Neural cell (in vitro differentiated cells): ENCODE measurements around the gene ACOT7. TPM values are rescaled to one million over a fixed set of nuclear protein-coding genes. Genes with fewer than 3 reads are reported as not detected.

Experiments used
- H2AFZ ChIP-seq: fragments of 200-600, 300-800 bp; sonication (generic), shearing (Covaris generic); 2 replicates; pipeline ENCODE4 v1.6.0; 2014; ENCODE audit warnings: low read depth, mild to moderate bottlenecking, antibody characterized with exemption, low read length, moderate library complexity
- H3F3A ChIP-seq: fragments of 200-600 bp; shearing (Covaris generic); 2 replicates; pipeline ENCODE4 v1.6.1; 2016; ENCODE audit warnings: mild to moderate bottlenecking, moderate library complexity, mixed read lengths, antibody characterized with exemption, low read length; ENCODE audit not compliant: insufficient read depth, poor library complexity, severe bottlenecking
- H3K27ac ChIP-seq: fragments of 200-600, 300-800 bp; sonication (generic), shearing (Covaris generic); 2 replicates; pipeline ENCODE4 v1.5.1; 2014; ENCODE audit warnings: mild to moderate bottlenecking, low read length, moderate library complexity
- H3K27me3 ChIP-seq: fragments of 300-800, 200-600 bp; sonication (generic), shearing (Covaris generic); 2 replicates; pipeline ENCODE4 v1.6.0; 2014; ENCODE audit warnings: mild to moderate bottlenecking, low read depth, low read length, moderate library complexity; ENCODE audit not compliant: insufficient read depth
- H3K36me3 ChIP-seq: fragments of 300-800, 200-600 bp; sonication (generic), shearing (Covaris generic); 2 replicates; pipeline ENCODE4 v1.5.1; 2014; ENCODE audit warnings: mild to moderate bottlenecking, antibody characterized with exemption, low read length, moderate library complexity; ENCODE audit not compliant: insufficient read depth
- H3K4me2 ChIP-seq: fragments of 300-800, 200-600 bp; sonication (generic), shearing (Covaris generic); 2 replicates; pipeline ENCODE4 v1.6.0; 2014; ENCODE audit warnings: mild to moderate bottlenecking, low read length
- H3K4me3 ChIP-seq: fragments of 300-800, 200-600 bp; sonication (generic), shearing (Covaris generic); 2 replicates; pipeline ENCODE4 v1.5.1; 2014; ENCODE audit warnings: mild to moderate bottlenecking, low read length, moderate library complexity
- H3K79me2 ChIP-seq: fragments of 200-600 bp; shearing (Covaris generic); replicated peaks from 2 replicates; pipeline ENCODE4 v1.6.0; 2014; ENCODE audit warnings: mild to moderate bottlenecking, low read length, moderate library complexity; ENCODE audit not compliant: insufficient read depth
- H3K9ac ChIP-seq: fragments of 300-800, 200-600 bp; sonication (generic), shearing (Covaris generic); 2 replicates; pipeline ENCODE4 v1.6.1; 2016; ENCODE audit warnings: mild to moderate bottlenecking, low read length, mixed read lengths
- H3K9me2 ChIP-seq: fragments of 200-600 bp; shearing (Covaris generic); 2 replicates; pipeline ENCODE4 v1.6.1; 2016; ENCODE audit warnings: mild to moderate bottlenecking, low read length, mixed read lengths; ENCODE audit not compliant: insufficient read depth
- H3K9me3 ChIP-seq: fragments of 200-600, 300-800 bp; sonication (generic), shearing (Covaris generic); 2 replicates; pipeline ENCODE4 v1.6.1; 2016; ENCODE audit warnings: mild to moderate bottlenecking, mixed run types, low read length, moderate library complexity, mixed read lengths
- H4K20me1 ChIP-seq: fragments of 200-600 bp; shearing (Covaris generic); 2 replicates; pipeline ENCODE4 v1.6.1; 2016; ENCODE audit warnings: mild to moderate bottlenecking, mixed run types; ENCODE audit not compliant: insufficient read depth
- CTCF ChIP-seq: fragments of 450-650 bp; IDR thresholded peaks from 2 replicates; pipeline ENCODE4 v1.5.1; 2014; ENCODE audit warnings: antibody characterized with exemption, mild to moderate bottlenecking, moderate library complexity; ENCODE audit not compliant: poor library complexity, severe bottlenecking
- EP300 ChIP-seq: fragments of 450-650 bp; conservative IDR thresholded peaks from 2 replicates; pipeline ENCODE4 v1.6.1; 2014; ENCODE audit warnings: antibody characterized with exemption, mild to moderate bottlenecking, moderate library complexity; ENCODE audit not compliant: poor library complexity, severe bottlenecking
- EZH2 ChIP-seq: fragments of 200-600, 300-800 bp; shearing (Covaris generic), sonication (generic); IDR thresholded peaks from 2 replicates; pipeline ENCODE4 v1.6.1; 2014; ENCODE audit warnings: antibody characterized with exemption, low read length, borderline replicate concordance, mild to moderate bottlenecking; ENCODE audit not compliant: insufficient read depth, poor library complexity, severe bottlenecking
- MXI1 ChIP-seq: fragments of 450-650 bp; conservative IDR thresholded peaks from 2 replicates; pipeline ENCODE4 v1.6.1; 2014; ENCODE audit warnings: antibody characterized with exemption, mild to moderate bottlenecking; ENCODE audit not compliant: poor library complexity, severe bottlenecking
- POLR2AphosphoS5 ChIP-seq: IDR thresholded peaks from 2 replicates; pipeline ENCODE4 v1.6.1; 2012
- RAD21 ChIP-seq: fragments of 450-650 bp; conservative IDR thresholded peaks from 2 replicates; pipeline ENCODE4 v1.6.1; 2014; ENCODE audit warnings: antibody characterized with exemption, mild to moderate bottlenecking, moderate library complexity
- SMC3 ChIP-seq: fragments of 450-650 bp; conservative IDR thresholded peaks from 2 replicates; pipeline ENCODE4 v1.6.1; 2014; ENCODE audit warnings: antibody characterized with exemption, mild to moderate bottlenecking, moderate library complexity; ENCODE audit not compliant: poor library complexity
- TAF1 ChIP-seq: IDR thresholded peaks from 2 replicates; pipeline ENCODE4 v1.6.1; 2012; ENCODE audit warnings: low read depth
- polyA plus RNA-seq: library from polyadenylated mRNA; depleted of rRNA; stranded (reverse); fragments of >200 nt; gene quantifications from 2 replicates; pipeline ENCODE4 v1.2.3, GENCODE V29; 2014
- TF ChIP-seq, protein P1 (sequence below): IDR thresholded peaks from 2 replicates; pipeline ENCODE4 v1.6.1; 2012; ENCODE audit warnings: borderline replicate concordance

ACOT7 gene
- polyA plus RNA-seq, 1 donor from 2014 or later, result 101 TPM

DNA sequence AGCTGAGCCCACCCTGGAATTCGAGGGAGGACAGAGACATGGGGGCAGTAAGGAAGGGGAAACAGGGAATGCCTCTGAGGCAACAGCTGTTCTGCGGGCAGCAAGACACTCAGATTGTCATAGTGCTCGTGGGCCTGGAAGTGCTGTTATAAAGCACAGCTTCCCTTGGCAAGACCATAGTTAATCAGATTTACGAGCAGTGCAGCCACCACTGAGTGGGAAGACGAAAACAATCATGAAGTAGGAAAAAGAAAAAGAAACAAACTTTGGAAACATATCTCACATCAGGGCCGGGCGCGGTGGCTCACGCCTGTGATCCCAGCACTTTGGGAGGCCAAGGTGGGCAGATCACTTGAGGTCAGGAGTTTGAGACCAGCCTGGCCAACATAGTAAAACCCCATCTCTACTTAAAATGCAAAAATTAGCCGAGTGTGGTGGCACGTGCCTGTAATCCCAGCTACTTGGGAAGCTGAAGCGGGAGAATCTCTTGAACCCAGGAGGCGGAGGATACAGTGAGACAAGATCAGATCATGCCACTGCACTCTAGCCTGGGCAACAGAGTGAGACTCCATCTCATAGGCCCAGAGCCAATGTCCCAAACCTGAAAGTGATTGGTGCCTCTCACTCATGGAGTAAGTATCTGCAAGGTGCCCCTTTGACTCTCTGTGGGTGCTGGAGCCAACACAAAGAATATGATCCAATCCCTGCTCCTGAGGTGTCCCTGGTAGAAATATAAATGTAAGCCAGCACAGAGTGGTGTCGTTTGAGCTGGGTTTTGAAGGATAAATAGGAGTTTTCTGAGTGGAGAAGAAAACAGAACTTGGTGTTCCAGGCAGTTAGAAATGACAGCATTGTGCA, 77.1 kb downstream of the ACOT7 start:
- no peaks in the 10 kb centered on the region for H3K9me2 ChIP-seq
- H3K36me3 ChIP-seq, result peaks cover 6% of the 10 kb centered on the region
- no peaks in the 10 kb centered on the region for H3K79me2 ChIP-seq
- no peaks in the 10 kb centered on the region for H3K9me3 ChIP-seq
- H3K4me2 ChIP-seq, result no peak overlapping the region
- no peak overlapping the region for H2AFZ ChIP-seq
- H3F3A ChIP-seq, result no peaks in the 10 kb centered on the region
- H4K20me1 ChIP-seq, result no peaks in the 10 kb centered on the region
- no peak overlapping the region for H3K9ac ChIP-seq
- no peak overlapping the region for H3K27ac ChIP-seq
- TF ChIP-seq MXI1 (no peak), TAF1 (no peak), RAD21 (no peak), SMC3 (no peak), EP300 (no peak), EZH2 (no peak), POLR2AphosphoS5 (no peak), CTCF (no peak)
- TF ChIP-seq, protein P1, sequence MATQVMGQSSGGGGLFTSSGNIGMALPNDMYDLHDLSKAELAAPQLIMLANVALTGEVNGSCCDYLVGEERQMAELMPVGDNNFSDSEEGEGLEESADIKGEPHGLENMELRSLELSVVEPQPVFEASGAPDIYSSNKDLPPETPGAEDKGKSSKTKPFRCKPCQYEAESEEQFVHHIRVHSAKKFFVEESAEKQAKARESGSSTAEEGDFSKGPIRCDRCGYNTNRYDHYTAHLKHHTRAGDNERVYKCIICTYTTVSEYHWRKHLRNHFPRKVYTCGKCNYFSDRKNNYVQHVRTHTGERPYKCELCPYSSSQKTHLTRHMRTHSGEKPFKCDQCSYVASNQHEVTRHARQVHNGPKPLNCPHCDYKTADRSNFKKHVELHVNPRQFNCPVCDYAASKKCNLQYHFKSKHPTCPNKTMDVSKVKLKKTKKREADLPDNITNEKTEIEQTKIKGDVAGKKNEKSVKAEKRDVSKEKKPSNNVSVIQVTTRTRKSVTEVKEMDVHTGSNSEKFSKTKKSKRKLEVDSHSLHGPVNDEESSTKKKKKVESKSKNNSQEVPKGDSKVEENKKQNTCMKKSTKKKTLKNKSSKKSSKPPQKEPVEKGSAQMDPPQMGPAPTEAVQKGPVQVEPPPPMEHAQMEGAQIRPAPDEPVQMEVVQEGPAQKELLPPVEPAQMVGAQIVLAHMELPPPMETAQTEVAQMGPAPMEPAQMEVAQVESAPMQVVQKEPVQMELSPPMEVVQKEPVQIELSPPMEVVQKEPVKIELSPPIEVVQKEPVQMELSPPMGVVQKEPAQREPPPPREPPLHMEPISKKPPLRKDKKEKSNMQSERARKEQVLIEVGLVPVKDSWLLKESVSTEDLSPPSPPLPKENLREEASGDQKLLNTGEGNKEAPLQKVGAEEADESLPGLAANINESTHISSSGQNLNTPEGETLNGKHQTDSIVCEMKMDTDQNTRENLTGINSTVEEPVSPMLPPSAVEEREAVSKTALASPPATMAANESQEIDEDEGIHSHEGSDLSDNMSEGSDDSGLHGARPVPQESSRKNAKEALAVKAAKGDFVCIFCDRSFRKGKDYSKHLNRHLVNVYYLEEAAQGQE, result no peak
- H3K4me3 ChIP-seq, result no peak overlapping the region
- H3K27me3 ChIP-seq, result no peaks in the 10 kb centered on the region

- Histone ChIP-seq H3K4me3 (no peak overlapping the region), H2AFZ (no peak overlapping the region)
- TF ChIP-seq MXI1 (no peak), CTCF (no peak), POLR2AphosphoS5 (no peak), EP300 (no peak), EZH2 (no peak), TAF1 (no peak), RAD21 (no peak), SMC3 (no peak)
- TF ChIP-seq, protein P1, result no peak
Measured at GRCh38 chr1:6314503-6314902, 79.1 kb downstream of the ACOT7 start.

More at GRCh38 chr1:6314503-6314902, 79.1 kb downstream of the ACOT7 start:
- Histone ChIP-seq H3K9me2 (no peaks in the 10 kb centered on the region), H3K27ac (no peak overlapping the region), H3K27me3 (no peaks in the 10 kb centered on the region), H3K9me3 (no peaks in the 10 kb centered on the region), H3K4me2 (no peak overlapping the region), H3K79me2 (no peaks in the 10 kb centered on the region), H3K9ac (no peak overlapping the region), H3F3A (no peaks in the 10 kb centered on the region), H3K36me3 (peaks cover 6% of the 10 kb centered on the region), H4K20me1 (no peaks in the 10 kb centered on the region)
